Stimulated activated CD8-positive, alpha-beta memory T cell treated with anti-CD3 and anti-CD28 coated beads, Interleukin-4, amount 100 ng/mL, for 1 hour (primary cell): ENCODE data around the gene SYNGR1.
"Not testable (repeated sequence)": the region's sequence is repeated elsewhere in the genome, so short reads cannot be mapped to it uniquely, and the experiment has no call there.

Source experiments
- DNase-seq, 2 donors: peaks; one replicate each; pipeline ENCODE4 v3.0.0-alpha.2; 2020; ENCODE audit warnings: low read depth in 2 of 2, low spot score in 1 of 2

SYNGR1 gene

GRCh38 chr22:39350757-39351688 lies 1.2 kb downstream of the SYNGR1 start:
- DNase-seq: no peak

- DNase-seq: no peak
These were observed 2.0 kb downstream of the SYNGR1 start for GRCh38 chr22:39351689-39352214.

- no peak for DNase-seq
These were observed 2.6 kb downstream of the SYNGR1 start for GRCh38 chr22:39352306-39352891.

GRCh38 chr22:39353346-39353745 lies 3.6 kb downstream of the SYNGR1 start:
- no peak for DNase-seq

GRCh38 chr22:39355080-39355479 lies 5.3 kb downstream of the SYNGR1 start:
- no peak for DNase-seq

- not testable (repeated sequence) for DNase-seq
These were observed 6.0 kb downstream of the SYNGR1 start for GRCh38 chr22:39355805-39356204.

- DNase-seq: no peak
These were observed 6.7 kb downstream of the SYNGR1 start for GRCh38 chr22:39356464-39356863.

GRCh38 chr22:39357110-39358108 lies 7.6 kb downstream of the SYNGR1 start:
- DNase-seq: not testable (repeated sequence)

GRCh38 chr22:39358197-39358596 lies 8.4 kb downstream of the SYNGR1 start:
- not testable (repeated sequence) for DNase-seq

GRCh38 chr22:39359659-39360195 lies 9.9 kb downstream of the SYNGR1 start:
- DNase-seq: no peak

- DNase-seq: no peak
These were observed 10.5 kb downstream of the SYNGR1 start for GRCh38 chr22:39360242-39360641.

- no peak for DNase-seq
These were observed 11.1 kb downstream of the SYNGR1 start for GRCh38 chr22:39360674-39361413.

- no peak for DNase-seq
These were observed 11.7 kb downstream of the SYNGR1 start for GRCh38 chr22:39361496-39361895.

- no peak for DNase-seq
These were observed 12.5 kb downstream of the SYNGR1 start for GRCh38 chr22:39362271-39362670.

GRCh38 chr22:39362932-39363331 lies 13.1 kb downstream of the SYNGR1 start:
- no peak for DNase-seq

- DNase-seq: no peak
These were observed 14.1 kb downstream of the SYNGR1 start for GRCh38 chr22:39363751-39364515.

- DNase-seq: no peak
These were observed 15.1 kb downstream of the SYNGR1 start for GRCh38 chr22:39364714-39365491.

GRCh38 chr22:39365492-39365780 lies 15.6 kb downstream of the SYNGR1 start:
- DNase-seq: no peak

GRCh38 chr22:39367035-39367434 lies 17.2 kb downstream of the SYNGR1 start:
- no peak for DNase-seq
